HG03066 (cell line): ENCODE results near the gene RBM19.
"Not testable (repeated sequence)": the region's sequence is repeated elsewhere in the genome, so short reads cannot be mapped to it uniquely, and the experiment has no call there.

ENCODE experiments used
- ATAC-seq: cut with Tn5 transposase; IDR thresholded peaks from one replicate; pipeline ENCODE4 v1.9.1; 2021; ENCODE audit warnings: low read depth; ENCODE audit not compliant: unreplicated experiment

The RBM19 gene

GRCh38 chr12:113815031-113815430, 151.1 kb downstream of the RBM19 start:
- no peak for ATAC-seq

GRCh38 chr12:113813229-113813541, 152.9 kb downstream of the RBM19 start:
- no peak for ATAC-seq

GRCh38 chr12:113812411-113813228, 153.5 kb downstream of the RBM19 start:
- no peak for ATAC-seq

GRCh38 chr12:113809462-113810220, 156.5 kb downstream of the RBM19 start:
- ATAC-seq: not testable (repeated sequence)

GRCh38 chr12:113808095-113808951, 157.8 kb downstream of the RBM19 start:
- ATAC-seq: no peak

- ATAC-seq: no peak
Observed at GRCh38 chr12:113805673-113806072, 160.5 kb downstream of the RBM19 start.

- ATAC-seq: no peak
Observed at GRCh38 chr12:113804961-113805600, 161.0 kb downstream of the RBM19 start.

- ATAC-seq: no peak
Observed at GRCh38 chr12:113803759-113804140, 162.4 kb downstream of the RBM19 start.

GRCh38 chr12:113802966-113803758, 163.0 kb downstream of the RBM19 start:
- ATAC-seq: no peak

- ATAC-seq: no peak
Observed at GRCh38 chr12:113802000-113802749, 163.9 kb downstream of the RBM19 start.

- no peak for ATAC-seq
Observed at GRCh38 chr12:113800201-113800600, 165.9 kb downstream of the RBM19 start.

- ATAC-seq: no peak
Observed at GRCh38 chr12:113798552-113798951, 167.6 kb downstream of the RBM19 start.

- ATAC-seq: no peak
Observed at GRCh38 chr12:113797535-113797868, 168.6 kb downstream of the RBM19 start.

GRCh38 chr12:113796852-113797534, 169.1 kb downstream of the RBM19 start:
- ATAC-seq: no peak

- no peak for ATAC-seq
Observed at GRCh38 chr12:113796066-113796827, 169.9 kb downstream of the RBM19 start.

GRCh38 chr12:113795445-113795844, 170.7 kb downstream of the RBM19 start:
- no peak for ATAC-seq

GRCh38 chr12:113794774-113795173, 171.4 kb downstream of the RBM19 start:
- no peak for ATAC-seq

- no peak for ATAC-seq
Observed at GRCh38 chr12:113793250-113793649, 172.9 kb downstream of the RBM19 start.
